ENCODE data around the gene ARHGEF40. TPM values are rescaled to one million over a fixed set of nuclear protein-coding genes. Genes with fewer than 3 reads are reported as not detected.

ARHGEF40 gene
- total and polyA plus RNA-seq, 7 donors = 12.5 to 48.5 (median 17.5) TPM

DNA sequence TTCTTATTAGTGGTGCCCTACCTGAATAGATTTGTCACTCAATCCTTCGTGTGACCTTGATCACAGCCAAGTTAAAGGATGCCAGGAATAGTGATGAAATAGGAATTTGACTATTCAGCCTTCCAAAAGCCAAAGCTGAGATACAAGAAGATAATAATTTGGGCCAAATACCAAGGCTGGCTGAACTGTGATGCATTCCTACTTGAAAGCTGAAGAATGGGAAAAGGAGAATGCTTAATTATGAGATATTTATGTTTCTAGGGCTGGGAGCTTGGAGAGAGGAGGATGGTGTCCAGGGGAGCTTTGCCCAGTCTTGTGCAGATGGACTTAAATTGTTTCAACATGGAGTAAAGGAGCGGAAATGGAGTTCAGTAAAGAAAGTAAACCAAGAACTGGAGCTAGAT lies 22.7 kb upstream of the ARHGEF40 start:
- Histone ChIP-seq H3K4me1 (peaks cover 0 to 14% (median 6%) of the 10 kb centered on the region in 4 donors), H3K4me3 (no peak overlapping the region), H3K27me3 (no peaks in the 10 kb centered on the region), H3K36me3 (no peaks in the 10 kb centered on the region), H3K9me3 (no peaks in the 10 kb centered on the region), H3K27ac (no peak overlapping the region)
- intact Hi-C loops (cut with DNase I) = no loop called here
- DNase-seq = no peak
- 56 to 92% methylated on average over 2 of the region's 2 CpGs for WGBS, 2 donors
- TF ChIP-seq EP300 (IDR thresholded peaks at IDR 0.05) = no peak
- TF ChIP-seq, protein P1, sequence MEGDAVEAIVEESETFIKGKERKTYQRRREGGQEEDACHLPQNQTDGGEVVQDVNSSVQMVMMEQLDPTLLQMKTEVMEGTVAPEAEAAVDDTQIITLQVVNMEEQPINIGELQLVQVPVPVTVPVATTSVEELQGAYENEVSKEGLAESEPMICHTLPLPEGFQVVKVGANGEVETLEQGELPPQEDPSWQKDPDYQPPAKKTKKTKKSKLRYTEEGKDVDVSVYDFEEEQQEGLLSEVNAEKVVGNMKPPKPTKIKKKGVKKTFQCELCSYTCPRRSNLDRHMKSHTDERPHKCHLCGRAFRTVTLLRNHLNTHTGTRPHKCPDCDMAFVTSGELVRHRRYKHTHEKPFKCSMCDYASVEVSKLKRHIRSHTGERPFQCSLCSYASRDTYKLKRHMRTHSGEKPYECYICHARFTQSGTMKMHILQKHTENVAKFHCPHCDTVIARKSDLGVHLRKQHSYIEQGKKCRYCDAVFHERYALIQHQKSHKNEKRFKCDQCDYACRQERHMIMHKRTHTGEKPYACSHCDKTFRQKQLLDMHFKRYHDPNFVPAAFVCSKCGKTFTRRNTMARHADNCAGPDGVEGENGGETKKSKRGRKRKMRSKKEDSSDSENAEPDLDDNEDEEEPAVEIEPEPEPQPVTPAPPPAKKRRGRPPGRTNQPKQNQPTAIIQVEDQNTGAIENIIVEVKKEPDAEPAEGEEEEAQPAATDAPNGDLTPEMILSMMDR (IDR thresholded peaks at IDR 0.05) = no peak
- no peak for TF ChIP-seq POLR2A (IDR thresholded peaks at IDR 0.05)
- TF ChIP-seq POLR2AphosphoS5 (IDR thresholded peaks at IDR 0.05) = no peak

DNA sequence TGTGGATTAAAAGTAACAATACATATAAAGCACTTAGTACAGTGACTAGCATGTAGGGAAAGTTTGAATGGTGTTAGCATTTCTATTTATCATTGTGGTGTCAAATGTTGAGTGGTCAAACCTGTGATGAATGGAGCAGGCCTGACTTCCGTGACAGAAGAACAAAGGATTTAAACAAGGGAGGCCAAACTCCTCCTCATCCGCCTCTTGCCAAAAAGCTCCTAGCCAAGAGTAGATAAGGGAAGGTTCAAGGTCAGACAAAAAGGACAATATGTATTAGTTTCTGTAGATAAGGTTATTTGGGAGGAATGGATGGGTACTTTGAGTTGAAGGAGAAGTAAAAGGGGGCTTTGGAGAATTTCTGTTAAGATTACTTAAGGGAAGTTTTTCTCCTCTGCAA lies 21.5 kb upstream of the ARHGEF40 start:
- intact Hi-C loops (cut with DNase I) = no loop called here

DNA sequence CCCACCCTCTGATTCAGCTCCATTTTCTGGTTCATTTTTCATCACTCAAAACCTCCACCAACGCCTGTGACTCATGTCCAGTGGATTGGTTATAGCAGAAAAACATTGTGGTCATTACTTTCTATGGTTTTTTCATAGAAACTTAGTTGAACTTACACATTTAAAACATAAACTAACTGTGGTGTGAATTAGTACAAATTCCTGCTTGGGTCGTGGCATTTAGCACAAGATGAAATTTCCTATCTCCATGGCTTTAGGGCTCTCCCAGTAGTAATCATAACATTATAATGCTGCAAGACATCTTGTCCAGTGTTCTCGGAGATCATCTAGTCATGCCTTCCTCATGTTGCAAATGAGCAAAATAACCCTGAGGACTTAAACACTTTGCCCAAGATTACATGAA lies 20.8 kb upstream of the ARHGEF40 start:
- intact Hi-C loops (cut with DNase I) = no loop called here
- WGBS, 2 donors = 87 to 88% methylated on average over 3 of the region's 3 CpGs
- Histone ChIP-seq H3K4me3 (no peak overlapping the region), H3K27ac (no peak overlapping the region), H3K4me1 (peaks cover 0 to under 1% (median 0%) of the 10 kb centered on the region in 4 donors), H3K27me3 (no peaks in the 10 kb centered on the region), H3K9me3 (no peaks in the 10 kb centered on the region), H3K36me3 (no peaks in the 10 kb centered on the region)
- DNase-seq = no peak
- no peak for TF ChIP-seq POLR2A (IDR thresholded peaks at IDR 0.05)
- TF ChIP-seq POLR2AphosphoS5 (IDR thresholded peaks at IDR 0.05) = no peak
- TF ChIP-seq, protein P1 (IDR thresholded peaks at IDR 0.05) = no peak
- TF ChIP-seq EP300 (IDR thresholded peaks at IDR 0.05) = no peak

More for the DNA sequence above, 21.5 kb upstream of the ARHGEF40 start:
- DNase-seq = no peak
- H3K27ac ChIP-seq = no peak overlapping the region
- H3K36me3 ChIP-seq = no peaks in the 10 kb centered on the region
- H3K9me3 ChIP-seq = no peaks in the 10 kb centered on the region
- WGBS, 2 donors = 72 to 90% methylated on average over 2 of the region's 2 CpGs
- no peak for TF ChIP-seq EP300 (IDR thresholded peaks at IDR 0.05)
- no peak for TF ChIP-seq POLR2A (IDR thresholded peaks at IDR 0.05)
- TF ChIP-seq, protein P1 (IDR thresholded peaks at IDR 0.05) = no peak
- TF ChIP-seq POLR2AphosphoS5 (IDR thresholded peaks at IDR 0.05) = no peak
- H3K4me1 ChIP-seq = peaks cover 0 to 7% (median 2%) of the 10 kb centered on the region in 4 donors
- H3K27me3 ChIP-seq = no peaks in the 10 kb centered on the region
- H3K4me3 ChIP-seq = no peak overlapping the region

DNA sequence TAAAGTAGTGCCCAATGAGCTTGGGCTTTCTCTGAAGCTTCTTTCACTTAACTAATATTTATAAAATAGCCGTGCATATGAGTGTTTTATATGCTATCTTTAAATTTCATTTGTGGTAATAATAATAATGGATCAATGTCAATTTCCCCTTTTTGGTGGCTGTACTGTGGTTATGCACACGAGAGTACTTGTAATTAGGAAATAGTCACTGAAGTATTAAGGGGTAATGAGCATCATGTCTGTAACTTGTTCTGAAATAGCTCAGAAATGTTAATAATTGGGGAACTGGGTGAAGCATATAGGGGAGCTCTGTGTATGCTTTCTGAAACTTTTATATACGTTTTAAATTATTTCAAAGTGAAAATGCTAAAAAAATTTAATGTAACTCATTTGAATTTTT lies 19.5 kb upstream of the ARHGEF40 start:
- Histone ChIP-seq H3K27me3 (no peaks in the 10 kb centered on the region), H3K27ac (no peak overlapping the region), H3K4me1 (no peaks in the 10 kb centered on the region), H3K36me3 (no peaks in the 10 kb centered on the region), H3K4me3 (no peak overlapping the region), H3K9me3 (no peaks in the 10 kb centered on the region)
- no peak for DNase-seq
- TF ChIP-seq POLR2A (IDR thresholded peaks at IDR 0.05) = no peak
- no peak for TF ChIP-seq EP300 (IDR thresholded peaks at IDR 0.05)
- no peak for TF ChIP-seq POLR2AphosphoS5 (IDR thresholded peaks at IDR 0.05)
- TF ChIP-seq, protein P1 (IDR thresholded peaks at IDR 0.05) = no peak
- intact Hi-C loops (cut with DNase I) = loop anchor here (10.0 kb wide), 1 partner anchor 64 kb away; no protein-coding TSS in a partner anchor
- WGBS, 2 donors = 68 to 85% methylated on average over 3 of the region's 3 CpGs
